GM23248 (cell line): ENCODE measurements around the gene CD19.

ENCODE experiments used
- EZH2 ChIP-seq: fragments of 200-600 bp; sonication (generic); IDR thresholded peaks from 2 replicates; pipeline ENCODE4 v1.6.1; 2018; ENCODE audit warnings: antibody characterized with exemption, mild to moderate bottlenecking; ENCODE audit not compliant: insufficient read depth, poor library complexity, severe bottlenecking
- EZH2phosphoT487 ChIP-seq: fragments of 200-600 bp; sonication (generic); IDR thresholded peaks from 2 replicates; pipeline ENCODE4 v1.6.1; 2018; ENCODE audit warnings: antibody characterized with exemption, moderate library complexity, mild to moderate bottlenecking, low read depth; ENCODE audit not compliant: insufficient read depth

GRCh38 chr16:28882551-28883160 lies 49.1 kb upstream of the CD19 start:
- TF ChIP-seq EZH2phosphoT487 = no peak
- TF ChIP-seq EZH2 = no peak
